IPS-NIHi11 (cell line): Measurements from ENCODE around the gene BRDT.
A peak's percentile ranks its signal among the peaks of the same experiment; 100 is the strongest.

Experiments used
- DNase-seq: peaks from one replicate; pipeline ENCODE4 v3.0.0; 2012; ENCODE audit warnings: mixed read lengths, low spot score

The BRDT gene

DNA sequence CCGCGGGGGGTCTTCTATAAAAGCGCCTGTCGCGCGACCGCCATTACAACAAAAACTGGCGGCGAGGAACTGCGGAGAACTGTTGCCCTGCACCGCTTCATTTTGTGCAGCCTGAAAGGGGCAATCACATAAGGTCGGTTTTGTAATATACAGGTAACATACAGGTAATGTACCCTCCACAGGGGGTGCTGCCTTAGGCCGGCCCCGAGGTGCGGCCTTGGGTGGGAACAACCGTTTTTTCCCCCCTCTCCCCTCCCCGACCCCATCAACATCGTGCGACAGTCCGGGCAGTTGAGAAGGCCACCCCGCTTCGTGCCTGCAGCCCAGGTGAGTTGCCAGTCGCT is at the start of gene BRDT:
Gene BRDT (plus strand): TSS at position 46 of the 344 bp plus-strand sequence. CDS start 13,354 bp downstream, outside the sequence.
- no peak for DNase-seq

GRCh38 chr1:91900562-91900961 is 48.6 kb upstream of the BRDT start:
- DNase-seq, result no peak

DNA sequence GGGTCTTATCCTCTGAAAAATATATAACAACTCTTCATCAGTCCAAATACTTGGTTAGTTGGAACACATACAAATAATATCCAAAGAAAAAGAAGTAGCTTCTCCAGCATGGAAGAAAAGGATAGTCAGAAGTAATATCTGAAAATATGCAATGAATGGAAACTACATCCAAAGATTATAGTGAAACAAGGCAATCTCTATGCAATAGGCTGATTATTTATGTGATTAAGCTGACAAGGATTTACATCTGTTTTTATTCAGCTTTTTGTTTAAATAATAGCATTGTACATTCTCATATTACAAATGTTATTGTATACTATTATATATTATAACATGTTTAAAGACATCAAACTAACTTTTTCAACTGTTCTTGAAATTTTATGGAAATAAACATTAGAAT is 48.0 kb upstream of the BRDT start:
- DNase-seq, result no peak

- DNase-seq, result no peak
These were observed 36.9 kb upstream of the BRDT start for GRCh38 chr1:91912266-91912665.

DNA sequence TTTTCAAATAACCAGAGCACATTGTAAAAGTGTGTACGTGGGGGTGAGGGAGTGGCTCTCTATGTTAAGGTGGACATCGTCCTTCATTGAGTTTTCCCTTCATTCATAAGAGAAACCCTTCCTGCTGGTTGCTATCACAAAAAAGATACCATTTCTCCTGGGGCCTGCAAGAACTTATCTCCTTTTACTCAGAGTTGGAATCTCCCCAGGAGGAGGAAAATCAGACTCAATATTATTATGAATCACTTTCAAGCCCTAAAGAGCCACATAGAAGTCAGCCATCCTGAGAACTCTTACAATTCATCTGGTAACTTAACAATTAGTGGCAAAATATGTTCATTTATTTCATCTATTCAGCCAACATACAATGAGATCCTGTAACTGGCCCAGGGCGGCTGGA is 36.2 kb upstream of the BRDT start:
- DNase-seq, result no peak

- no peak for DNase-seq
These were observed 33.2 kb upstream of the BRDT start for GRCh38 chr1:91916046-91916445.

GRCh38 chr1:91916811-91917460 is 32.3 kb upstream of the BRDT start:
- no peak for DNase-seq

DNA sequence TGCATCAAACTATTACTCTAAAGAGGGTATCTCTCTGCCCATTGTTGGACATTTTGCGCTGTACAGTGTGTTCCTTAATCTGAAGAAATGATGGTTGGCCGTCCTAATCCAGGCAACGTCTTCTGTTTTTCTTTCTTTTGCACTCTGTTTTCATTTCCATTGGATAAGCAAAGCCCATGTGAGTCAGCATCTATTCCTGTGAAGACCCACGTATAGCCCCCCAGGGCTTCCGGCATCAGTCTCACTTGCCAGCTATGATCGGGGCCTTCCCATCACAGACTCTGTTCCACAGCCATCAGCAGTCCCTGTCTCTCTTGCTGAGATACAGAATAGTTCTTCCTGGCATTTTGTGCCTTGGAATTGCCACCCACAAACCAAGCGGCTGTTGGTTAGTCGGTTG is 29.2 kb upstream of the BRDT start:
- no peak for DNase-seq

DNA sequence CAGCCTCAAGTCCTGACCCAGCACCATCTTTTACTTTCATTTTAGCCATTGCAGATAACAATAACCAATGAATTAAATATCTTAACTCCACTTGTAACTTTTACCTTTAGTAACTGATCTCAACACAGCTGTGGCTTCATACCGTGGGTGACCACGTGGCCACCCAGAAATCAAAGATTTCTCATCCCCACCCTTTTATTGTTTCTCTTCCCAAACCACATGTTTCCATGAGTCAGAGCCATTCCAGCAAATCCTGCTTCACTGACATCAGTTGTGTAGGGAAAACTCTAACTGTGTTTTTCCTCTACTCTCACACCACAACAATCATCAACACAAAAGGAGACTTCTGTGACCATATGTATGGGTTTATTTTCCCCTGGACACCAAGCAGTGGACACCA is 25.1 kb upstream of the BRDT start:
- DNase-seq, result no peak

DNA sequence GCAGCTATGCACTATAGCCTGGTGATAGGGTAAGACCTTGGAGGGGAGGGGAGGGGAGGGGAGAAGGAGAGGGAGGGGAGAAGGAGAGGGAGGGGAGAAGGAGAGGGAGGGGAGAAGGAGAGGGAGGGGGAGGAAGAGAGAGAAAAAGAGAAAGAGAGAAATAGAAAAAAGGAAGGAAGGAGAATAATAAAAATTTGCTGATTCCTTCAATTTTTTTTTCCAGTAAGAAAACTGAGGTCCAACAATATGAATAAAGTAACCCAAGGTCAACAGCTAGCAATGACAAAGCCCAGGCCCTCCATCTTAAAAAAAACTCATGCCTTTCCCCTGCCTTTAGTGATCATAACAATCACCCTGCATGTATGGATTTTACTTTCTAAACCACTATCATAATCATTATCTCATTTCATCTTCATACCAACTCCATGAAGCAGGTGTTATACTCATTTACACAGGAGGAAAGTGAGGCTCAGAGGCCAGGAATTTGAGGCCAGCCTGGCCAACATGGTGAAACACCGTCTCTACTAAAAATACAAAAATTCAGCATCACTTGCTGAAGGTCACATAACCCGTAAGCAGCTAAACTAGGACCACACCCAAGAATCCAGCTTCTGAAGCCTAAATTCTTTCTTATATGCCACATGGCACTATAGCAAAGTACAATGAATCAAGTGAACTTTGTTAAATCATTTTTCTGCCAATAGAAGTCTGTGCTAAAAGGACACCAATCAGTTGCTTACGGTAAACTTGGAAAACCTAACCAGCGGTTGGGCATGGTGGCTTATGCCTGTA is 23.4 kb upstream of the BRDT start:
- no peak for DNase-seq

- no peak for DNase-seq
These were observed 21.2 kb upstream of the BRDT start for GRCh38 chr1:91928026-91928425.

DNA sequence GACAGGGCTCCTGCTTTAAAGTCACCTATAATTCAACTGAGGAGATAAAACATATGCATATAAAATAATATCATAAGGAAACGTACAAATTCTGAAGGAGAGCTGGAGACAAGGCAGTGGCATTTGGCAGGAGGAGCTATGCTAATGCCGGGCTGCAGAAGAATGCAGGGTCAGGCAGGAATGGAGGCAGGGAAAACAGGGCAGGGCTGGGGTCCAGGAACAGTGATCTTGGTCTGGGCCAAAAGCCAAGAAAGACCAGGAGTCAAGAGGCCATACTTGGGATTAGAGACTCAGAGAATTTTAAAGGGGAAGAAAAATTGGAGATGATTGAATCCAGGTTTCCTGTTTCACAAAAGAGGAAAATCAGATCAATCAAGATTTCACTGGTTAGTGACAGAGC is 20.0 kb upstream of the BRDT start:
- DNase-seq, result peak; percentile 77

GRCh38 chr1:91937613-91938012 is 11.6 kb upstream of the BRDT start:
- DNase-seq, result no peak

- DNase-seq, result no peak
These were observed 8.7 kb upstream of the BRDT start for GRCh38 chr1:91940496-91940895.

DNA sequence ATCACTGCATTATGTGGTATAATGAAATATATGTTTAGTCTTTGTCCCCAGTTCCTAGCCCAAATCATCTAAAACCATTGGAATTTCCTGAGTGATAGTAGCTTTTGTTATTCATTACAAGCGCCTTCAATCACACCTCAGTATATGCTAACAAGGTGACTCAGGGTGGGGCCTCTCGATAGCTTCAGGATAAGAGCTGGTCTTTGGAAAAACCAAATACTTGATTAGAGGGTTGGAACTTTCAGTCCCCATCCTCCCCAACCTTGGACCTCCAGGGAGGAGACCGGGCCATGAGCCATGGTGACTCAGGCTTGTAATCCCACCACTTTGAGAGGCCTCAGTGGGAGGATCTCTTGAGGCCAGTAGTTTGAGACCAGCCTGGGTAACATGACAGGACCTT is 5.1 kb upstream of the BRDT start:
- peak; percentile 33 for DNase-seq

DNA sequence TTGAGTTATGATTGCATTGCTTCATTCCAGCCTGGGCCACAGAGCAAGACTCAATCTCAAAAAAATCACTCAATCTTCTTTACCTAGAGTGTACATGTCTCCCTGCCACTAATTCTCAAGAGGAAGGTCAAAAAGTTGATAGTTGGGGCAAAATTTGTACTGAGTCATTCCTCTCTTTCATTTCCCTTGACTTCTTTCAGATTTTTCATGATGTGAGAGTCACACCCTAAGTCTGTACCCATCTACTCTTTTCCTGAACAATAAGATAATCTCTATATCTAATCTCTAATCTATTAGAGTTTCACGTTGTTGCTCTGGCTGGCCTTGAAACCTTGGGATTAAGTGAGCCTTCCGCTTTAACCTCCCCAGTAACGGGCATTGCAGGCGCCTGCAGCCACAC is 1.1 kb upstream of the BRDT start:
- no peak for DNase-seq

- DNase-seq, result no peak
These were observed 473 bp upstream of the BRDT start for GRCh38 chr1:91948501-91949355.

GRCh38 chr1:91952187-91952586 is 3.0 kb downstream of the BRDT start:
- DNase-seq, result no peak

DNA sequence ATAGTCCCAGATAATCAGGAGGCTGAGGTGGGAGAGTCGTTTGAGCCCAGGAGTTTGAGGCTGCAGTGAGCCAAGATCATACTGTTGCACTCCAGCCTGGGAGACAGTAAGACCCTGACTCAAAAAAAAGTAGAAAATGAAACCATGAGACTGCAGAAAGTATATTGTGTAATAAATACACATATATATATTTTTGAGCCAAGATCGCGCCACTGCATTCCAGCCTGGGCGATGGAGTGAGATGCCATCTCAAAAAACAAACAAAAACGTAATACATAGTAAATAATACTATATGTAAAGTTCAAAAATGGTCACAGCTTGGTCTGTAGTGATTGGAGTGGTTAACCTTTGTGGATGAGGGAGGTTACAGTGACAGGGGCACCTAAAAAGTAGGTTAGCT is 9.7 kb downstream of the BRDT start:
- no peak for DNase-seq

DNA sequence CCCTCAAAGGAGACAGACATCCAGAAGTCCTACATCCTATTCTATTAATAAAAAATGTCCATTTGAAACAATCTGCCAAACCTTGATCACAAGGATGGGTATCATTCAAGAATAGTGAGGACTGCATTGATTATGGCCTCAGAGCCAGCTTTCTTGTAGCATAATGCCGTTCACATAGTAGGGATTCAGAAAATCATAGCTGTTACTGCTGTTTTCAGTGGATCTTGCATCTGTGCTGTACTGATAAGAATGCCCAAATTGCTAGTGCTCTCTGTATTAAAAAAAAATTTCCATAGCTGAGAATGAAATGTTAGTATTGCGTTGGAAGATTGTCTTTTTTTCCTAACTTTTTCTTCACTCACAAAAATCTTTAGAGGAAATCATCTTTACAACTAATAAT is 19.1 kb downstream of the BRDT start:
- no peak for DNase-seq

GRCh38 chr1:91979383-91979782 is 30.2 kb downstream of the BRDT start:
- no peak for DNase-seq

- DNase-seq, result no peak
These were observed 31.5 kb downstream of the BRDT start for GRCh38 chr1:91980663-91981062.

GRCh38 chr1:91981996-91982609 is 32.9 kb downstream of the BRDT start:
- DNase-seq, result no peak
